WTC11 (cell line): ENCODE data around the gene GPR149. TPM values are rescaled to one million over a fixed set of nuclear protein-coding genes. Genes with fewer than 3 reads are reported as not detected.

ENCODE experiments used
- ATAC-seq: fragments of 200-7000 bp; cut with Tn5 transposase; 2 replicates; pipeline ENCODE4 v1.10.0; 2021; ENCODE audit warnings: mild to moderate bottlenecking, moderate library complexity
- CTCF ChIA-PET: fragments of 300-600 bp; sonication (Branson Sonifier 250); formaldehyde crosslinking; loops from one replicate; lab custom pipeline; 2021; ENCODE audit warnings: antibody characterized with exemption; lab: Charles Lee
- POLR2A ChIA-PET: fragments of 350-600 bp; sonication (Branson Sonifier 250); formaldehyde crosslinking; loops from one replicate; lab custom pipeline; 2021; ENCODE audit warnings: antibody characterized with exemption; lab: Charles Lee
- DNase-seq: peaks from one replicate; pipeline ENCODE4 v3.0.0; 2021; ENCODE audit warnings: low spot score
- H3K27ac Mint-ChIP-seq: 2 replicates; pipeline ENCODE4 v1.8.0; 2021; ENCODE audit warnings: mixed read lengths
- H3K27me3 Mint-ChIP-seq: 2 replicates; pipeline ENCODE4 v1.8.0; 2021; ENCODE audit warnings: low read depth, mild to moderate bottlenecking, moderate library complexity, mixed read lengths
- H3K36me3 Mint-ChIP-seq: 2 replicates; pipeline ENCODE4 v1.8.0; 2021; ENCODE audit warnings: mixed read lengths
- H3K4me1 Mint-ChIP-seq: 2 replicates; pipeline ENCODE4 v1.8.0; 2022; ENCODE audit warnings: mixed read lengths
- H3K4me3 Mint-ChIP-seq: 2 replicates; pipeline ENCODE4 v1.8.0; 2021; ENCODE audit warnings: mild to moderate bottlenecking, moderate library complexity, mixed read lengths
- H3K9me3 Mint-ChIP-seq: 2 replicates; pipeline ENCODE4 v1.8.0; 2021; ENCODE audit warnings: mixed read lengths
- ATF1 ChIP-seq: sonication (generic); formaldehyde crosslinking; IDR thresholded peaks from 2 replicates; pipeline ENCODE4 v1.8.1; 2023; ENCODE audit warnings: mild to moderate bottlenecking, moderate library complexity, missing genetic modification reagents
- CDX4 ChIP-seq: fragments of 250-450 bp; sonication (Bioruptor Pico); IDR thresholded peaks from 2 replicates; pipeline ENCODE4 v1.9.0; 2021; ENCODE audit warnings: moderate library complexity, mild to moderate bottlenecking, inconsistent platforms, borderline replicate concordance
- FOXK1 ChIP-seq: sonication (generic); formaldehyde crosslinking; IDR thresholded peaks from 2 replicates; pipeline ENCODE4 v1.8.0; 2022; ENCODE audit warnings: mild to moderate bottlenecking, moderate library complexity, missing genetic modification reagents
- JAZF1 ChIP-seq: fragments of 250-450 bp; sonication (Bioruptor Pico); IDR thresholded peaks from 2 replicates; pipeline ENCODE4 v1.9.0; 2021; ENCODE audit warnings: moderate library complexity, mild to moderate bottlenecking, inconsistent platforms
- MXD4 ChIP-seq: fragments of 250-450 bp; sonication (Bioruptor Pico); IDR thresholded peaks from 2 replicates; pipeline ENCODE4 v1.8.0; 2021; ENCODE audit warnings: mild to moderate bottlenecking, moderate library complexity, borderline replicate concordance
- NR3C1 ChIP-seq: sonication (generic); formaldehyde crosslinking; conservative IDR thresholded peaks from 2 replicates; pipeline ENCODE4 v1.8.1; 2023; ENCODE audit warnings: low read depth, mild to moderate bottlenecking, missing genetic modification reagents
- PRDM15 ChIP-seq: sonication (generic); formaldehyde crosslinking; IDR thresholded peaks from 2 replicates; pipeline ENCODE4 v1.8.0; 2022; ENCODE audit warnings: missing genetic modification reagents
- RELA ChIP-seq: sonication (generic); formaldehyde crosslinking; IDR thresholded peaks from 2 replicates; pipeline ENCODE4 v1.8.1; 2022; ENCODE audit warnings: missing genetic modification reagents, mild to moderate bottlenecking, borderline replicate concordance
- SP1 ChIP-seq: sonication (generic); formaldehyde crosslinking; conservative IDR thresholded peaks from 2 replicates; pipeline ENCODE4 v1.8.1; 2022; ENCODE audit warnings: missing genetic modification reagents
- TCF7 ChIP-seq: sonication (generic); formaldehyde crosslinking; IDR thresholded peaks from 2 replicates; pipeline ENCODE4 v1.8.0; 2022; ENCODE audit warnings: mild to moderate bottlenecking, low read depth, missing genetic modification reagents, moderate library complexity
- ZNF138 ChIP-seq: sonication (generic); formaldehyde crosslinking; conservative IDR thresholded peaks from 2 replicates; pipeline ENCODE4 v1.8.1; 2022; ENCODE audit warnings: mild to moderate bottlenecking, moderate library complexity, missing genetic modification reagents
- ZNF219 ChIP-seq: sonication (generic); formaldehyde crosslinking; IDR thresholded peaks from 2 replicates; pipeline ENCODE4 v1.8.0; 2023; ENCODE audit warnings: missing genetic modification reagents, mild to moderate bottlenecking, borderline replicate concordance
- ZNF263 ChIP-seq: sonication (generic); formaldehyde crosslinking; IDR thresholded peaks from 2 replicates; pipeline ENCODE4 v1.8.1; 2022; ENCODE audit warnings: low read depth, mild to moderate bottlenecking, moderate library complexity, missing genetic modification reagents
- ZNF416 ChIP-seq: fragments of 250-450 bp; sonication (Bioruptor Pico); IDR thresholded peaks from 2 replicates; pipeline ENCODE4 v1.9.0; 2021; ENCODE audit warnings: mild to moderate bottlenecking, inconsistent platforms
- ZNF671 ChIP-seq: fragments of 250-450 bp; sonication (Bioruptor Pico); IDR thresholded peaks from 2 replicates; pipeline ENCODE4 v1.8.0; 2021; ENCODE audit warnings: mild to moderate bottlenecking
- ZSCAN18 ChIP-seq: fragments of 250-450 bp; sonication (Bioruptor Pico); IDR thresholded peaks from 2 replicates; pipeline ENCODE4 v2.1.2; 2022; ENCODE audit warnings: mild to moderate bottlenecking, moderate library complexity
- total RNA-seq: library from RNA; stranded (reverse); gene quantifications from 3 replicates; pipeline ENCODE4 v1.2.3, GENCODE V29; 2021
- TF ChIP-seq, protein P1 (sequence below): sonication (generic); formaldehyde crosslinking; IDR thresholded peaks from 2 replicates; pipeline ENCODE4 v1.8.1; 2023; ENCODE audit warnings: mild to moderate bottlenecking, missing genetic modification reagents
- TF ChIP-seq, protein P2 (sequence below): sonication (generic); formaldehyde crosslinking; IDR thresholded peaks from 2 replicates; pipeline ENCODE4 v1.8.1; 2023; ENCODE audit warnings: mild to moderate bottlenecking, missing genetic modification reagents, moderate library complexity
- TF ChIP-seq, protein P3 (sequence below): sonication (generic); formaldehyde crosslinking; IDR thresholded peaks from 2 replicates; pipeline ENCODE4 v1.8.1; 2022; ENCODE audit warnings: mild to moderate bottlenecking, moderate library complexity, missing genetic modification reagents
- TF ChIP-seq, protein P4 (sequence below): sonication (generic); formaldehyde crosslinking; IDR thresholded peaks from 2 replicates; pipeline ENCODE4 v1.8.0; 2023; ENCODE audit warnings: missing genetic modification reagents

The GPR149 gene
- total RNA-seq, 1 experiment from 2014 or later = not detected

DNA sequence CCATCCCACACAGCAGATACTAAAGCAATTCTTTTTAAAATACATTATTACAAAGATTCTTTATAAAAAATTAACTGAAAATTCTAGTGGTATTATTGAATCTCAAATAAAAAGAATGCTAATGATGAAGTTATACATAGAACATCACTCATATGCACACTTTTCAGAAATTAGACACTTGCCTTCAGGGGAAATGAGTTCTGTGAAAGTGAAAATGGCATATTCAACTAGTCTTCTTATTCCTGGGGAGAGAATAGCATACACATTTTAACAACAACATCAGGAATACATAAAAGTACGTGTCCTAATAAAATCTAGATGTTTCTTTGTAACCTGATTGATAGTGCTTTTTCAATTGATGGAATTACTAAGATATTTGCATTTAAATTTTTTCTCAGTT is 68.9 kb downstream of the GPR149 start:
- H3K27ac Mint-ChIP-seq = no peak overlapping the region
- POLR2A ChIA-PET = no interaction called here
- H3K9me3 Mint-ChIP-seq = peaks cover 31% of the 10 kb centered on the region
- DNase-seq (no peak), ATAC-seq (no peak)
- 0 out of 2 replicates have a peak, but pooled peaks cover 2% of the 10 kb centered on the region for H3K4me1 Mint-ChIP-seq
- H3K4me3 Mint-ChIP-seq = no peak overlapping the region
- H3K36me3 Mint-ChIP-seq = peaks cover 12% of the 10 kb centered on the region
- TF ChIP-seq, protein P1, sequence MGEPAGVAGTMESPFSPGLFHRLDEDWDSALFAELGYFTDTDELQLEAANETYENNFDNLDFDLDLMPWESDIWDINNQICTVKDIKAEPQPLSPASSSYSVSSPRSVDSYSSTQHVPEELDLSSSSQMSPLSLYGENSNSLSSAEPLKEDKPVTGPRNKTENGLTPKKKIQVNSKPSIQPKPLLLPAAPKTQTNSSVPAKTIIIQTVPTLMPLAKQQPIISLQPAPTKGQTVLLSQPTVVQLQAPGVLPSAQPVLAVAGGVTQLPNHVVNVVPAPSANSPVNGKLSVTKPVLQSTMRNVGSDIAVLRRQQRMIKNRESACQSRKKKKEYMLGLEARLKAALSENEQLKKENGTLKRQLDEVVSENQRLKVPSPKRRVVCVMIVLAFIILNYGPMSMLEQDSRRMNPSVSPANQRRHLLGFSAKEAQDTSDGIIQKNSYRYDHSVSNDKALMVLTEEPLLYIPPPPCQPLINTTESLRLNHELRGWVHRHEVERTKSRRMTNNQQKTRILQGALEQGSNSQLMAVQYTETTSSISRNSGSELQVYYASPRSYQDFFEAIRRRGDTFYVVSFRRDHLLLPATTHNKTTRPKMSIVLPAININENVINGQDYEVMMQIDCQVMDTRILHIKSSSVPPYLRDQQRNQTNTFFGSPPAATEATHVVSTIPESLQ = no peak
- TF ChIP-seq, protein P2, sequence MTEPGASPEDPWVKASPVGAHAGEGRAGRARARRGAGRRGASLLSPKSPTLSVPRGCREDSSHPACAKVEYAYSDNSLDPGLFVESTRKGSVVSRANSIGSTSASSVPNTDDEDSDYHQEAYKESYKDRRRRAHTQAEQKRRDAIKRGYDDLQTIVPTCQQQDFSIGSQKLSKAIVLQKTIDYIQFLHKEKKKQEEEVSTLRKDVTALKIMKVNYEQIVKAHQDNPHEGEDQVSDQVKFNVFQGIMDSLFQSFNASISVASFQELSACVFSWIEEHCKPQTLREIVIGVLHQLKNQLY (CRISPR knock-in tag) = no peak
- TF ChIP-seq ZNF138 (CRISPR knock-in tag) (no peak), MXD4 (CRISPR knock-in tag) (no peak), RELA (CRISPR knock-in tag) (no peak), JAZF1 (CRISPR knock-in tag) (no peak), PRDM15 (CRISPR knock-in tag) (no peak), SP1 (CRISPR knock-in tag) (no peak), ZNF671 (CRISPR knock-in tag) (no peak), ZNF416 (CRISPR knock-in tag) (no peak), FOXK1 (CRISPR knock-in tag) (no peak), CDX4 (CRISPR knock-in tag) (no peak)
- TF ChIP-seq, protein P3, sequence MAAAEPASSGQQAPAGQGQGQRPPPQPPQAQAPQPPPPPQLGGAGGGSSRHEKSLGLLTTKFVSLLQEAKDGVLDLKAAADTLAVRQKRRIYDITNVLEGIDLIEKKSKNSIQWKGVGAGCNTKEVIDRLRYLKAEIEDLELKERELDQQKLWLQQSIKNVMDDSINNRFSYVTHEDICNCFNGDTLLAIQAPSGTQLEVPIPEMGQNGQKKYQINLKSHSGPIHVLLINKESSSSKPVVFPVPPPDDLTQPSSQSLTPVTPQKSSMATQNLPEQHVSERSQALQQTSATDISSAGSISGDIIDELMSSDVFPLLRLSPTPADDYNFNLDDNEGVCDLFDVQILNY (CRISPR knock-in tag) = no peak
- CTCF ChIA-PET = no interaction called here
- H3K27me3 Mint-ChIP-seq = 0 out of 2 replicates have a peak, but pooled peaks cover 3% of the 10 kb centered on the region

DNA sequence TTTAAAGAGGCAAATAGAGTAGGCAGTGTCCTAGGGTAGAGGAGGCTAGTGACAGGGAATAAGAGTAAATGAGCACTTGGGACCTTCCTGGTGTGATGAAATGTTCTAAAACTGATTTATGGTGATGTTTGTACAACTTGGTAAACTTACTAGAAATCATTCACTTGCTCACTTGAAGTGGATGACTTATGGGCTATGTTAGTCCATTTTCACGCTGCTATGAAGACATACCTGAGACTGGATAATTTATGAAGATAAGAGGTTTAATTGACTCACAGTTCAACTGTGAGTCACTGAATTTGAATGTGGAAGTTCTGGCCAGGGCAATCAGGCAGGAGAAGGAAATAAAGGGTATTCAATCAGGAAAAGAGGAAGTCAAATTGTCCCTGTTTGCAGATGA is 74.0 kb downstream of the GPR149 start:
- Mint-ChIP-seq H3K36me3 (no peaks in the 10 kb centered on the region), H3K4me1 (no peaks in the 10 kb centered on the region), H3K4me3 (no peak overlapping the region), H3K9me3 (peaks cover 13% of the 10 kb centered on the region), H3K27me3 (no peaks in the 10 kb centered on the region), H3K27ac (no peak overlapping the region)
- no peak for ATAC-seq
- ChIA-PET POLR2A (no interaction called here), CTCF (no interaction called here)
- DNase-seq = no peak
- TF ChIP-seq ATF1 (CRISPR knock-in tag) = no peak
- TF ChIP-seq CDX4 (CRISPR knock-in tag) = no peak
- TF ChIP-seq ZNF263 (CRISPR knock-in tag) = no peak
- TF ChIP-seq PRDM15 (CRISPR knock-in tag) = no peak
- no peak for TF ChIP-seq ZSCAN18 (CRISPR knock-in tag)
- no peak for TF ChIP-seq ZNF219 (CRISPR knock-in tag)
- no peak for TF ChIP-seq ZNF416 (CRISPR knock-in tag)
- TF ChIP-seq TCF7 (CRISPR knock-in tag) = no peak
- no peak for TF ChIP-seq MXD4 (CRISPR knock-in tag)
- TF ChIP-seq, protein P4, sequence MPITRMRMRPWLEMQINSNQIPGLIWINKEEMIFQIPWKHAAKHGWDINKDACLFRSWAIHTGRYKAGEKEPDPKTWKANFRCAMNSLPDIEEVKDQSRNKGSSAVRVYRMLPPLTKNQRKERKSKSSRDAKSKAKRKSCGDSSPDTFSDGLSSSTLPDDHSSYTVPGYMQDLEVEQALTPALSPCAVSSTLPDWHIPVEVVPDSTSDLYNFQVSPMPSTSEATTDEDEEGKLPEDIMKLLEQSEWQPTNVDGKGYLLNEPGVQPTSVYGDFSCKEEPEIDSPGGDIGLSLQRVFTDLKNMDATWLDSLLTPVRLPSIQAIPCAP (CRISPR knock-in tag) = no peak
- TF ChIP-seq NR3C1 (CRISPR knock-in tag) = no peak
